NCI-H146 (cell line): ENCODE measurements around the gene CBR4.
"Not testable (repeated sequence)": the region's sequence is repeated elsewhere in the genome, so short reads cannot be mapped to it uniquely, and the experiment has no call there.

Source experiments
- DNase-seq: peaks from one replicate; lab custom pipeline; 2025; lab: John Stamatoyannopoulos, UW

CBR4 gene

GRCh38 chr4:168993714-168994510 lies 16.1 kb downstream of the CBR4 start:
- no peak for DNase-seq

GRCh38 chr4:168992952-168993482 lies 17.0 kb downstream of the CBR4 start:
- not testable (repeated sequence) for DNase-seq

GRCh38 chr4:168981942-168982341 lies 28.1 kb downstream of the CBR4 start:
- DNase-seq = no peak

GRCh38 chr4:168981460-168981859 lies 28.6 kb downstream of the CBR4 start:
- no peak for DNase-seq

GRCh38 chr4:168979338-168979737 lies 30.7 kb downstream of the CBR4 start:
- no peak for DNase-seq

- no peak for DNase-seq
These were observed 31.9 kb downstream of the CBR4 start for GRCh38 chr4:168978001-168978700.

GRCh38 chr4:168972596-168972995 lies 37.5 kb downstream of the CBR4 start:
- no peak for DNase-seq

GRCh38 chr4:168960716-168961115 lies 49.3 kb downstream of the CBR4 start:
- no peak for DNase-seq

GRCh38 chr4:168955674-168956073 lies 54.4 kb downstream of the CBR4 start:
- no peak for DNase-seq

GRCh38 chr4:168952821-168953246 lies 57.2 kb downstream of the CBR4 start:
- DNase-seq = not testable (repeated sequence)

- no peak for DNase-seq
These were observed 64.8 kb downstream of the CBR4 start for GRCh38 chr4:168945291-168945690.

- DNase-seq = no peak
These were observed 67.1 kb downstream of the CBR4 start for GRCh38 chr4:168942985-168943384.
